IMR-90 (cell line): Measurements from ENCODE around the gene PSMG3.

Source experiments
- BHLHE40 ChIP-seq: fragments of 150-350 bp; IDR thresholded peaks from 2 replicates; pipeline ENCODE4 v1.6.1; 2016; ENCODE audit warnings: mild to moderate bottlenecking, low read depth, low read length
- ELK1 ChIP-seq: fragments of 150-350 bp; IDR thresholded peaks from 2 replicates; pipeline ENCODE4 v1.6.1; 2016; ENCODE audit warnings: low read depth, mild to moderate bottlenecking, low read length, moderate library complexity, borderline replicate concordance
- FOS ChIP-seq: fragments of 150-350 bp; IDR thresholded peaks from 2 replicates; pipeline ENCODE4 v1.6.1; 2016; ENCODE audit warnings: low read depth, low read length
- MAFK ChIP-seq: IDR thresholded peaks from 2 replicates; pipeline ENCODE4 v1.6.1; 2012; ENCODE audit warnings: low read depth, low read length, improper control_type of control experiment
- POLR2A ChIP-seq: IDR thresholded peaks from 2 replicates; pipeline ENCODE4 v1.6.1; 2012; ENCODE audit warnings: mild to moderate bottlenecking, low read depth, low read length
- RAD21 ChIP-seq: IDR thresholded peaks from 2 replicates; pipeline ENCODE4 v1.6.1; 2012; ENCODE audit warnings: low read length, improper control_type of control experiment
- RCOR1 ChIP-seq: IDR thresholded peaks from 2 replicates; pipeline ENCODE4 v1.6.1; 2012; ENCODE audit warnings: mild to moderate bottlenecking, low read length, improper control_type of control experiment; ENCODE audit not compliant: insufficient replicate concordance
- SMC3 ChIP-seq: fragments of 150-350 bp; IDR thresholded peaks from 2 replicates; pipeline ENCODE4 v1.6.1; 2016; ENCODE audit warnings: low read depth, mild to moderate bottlenecking, antibody characterized with exemption, low read length, moderate library complexity
- TF ChIP-seq, protein P1 (sequence below): conservative IDR thresholded peaks from 2 replicates; pipeline ENCODE4 v1.5.1; 2012; ENCODE audit warnings: mild to moderate bottlenecking, low read depth, low read length, improper control_type of control experiment
- TF ChIP-seq, protein P2 (sequence below): fragments of 150-350 bp; IDR thresholded peaks from 2 replicates; pipeline ENCODE4 v1.6.1; 2017; ENCODE audit warnings: mild to moderate bottlenecking, antibody characterized with exemption, low read length, low read depth

DNA sequence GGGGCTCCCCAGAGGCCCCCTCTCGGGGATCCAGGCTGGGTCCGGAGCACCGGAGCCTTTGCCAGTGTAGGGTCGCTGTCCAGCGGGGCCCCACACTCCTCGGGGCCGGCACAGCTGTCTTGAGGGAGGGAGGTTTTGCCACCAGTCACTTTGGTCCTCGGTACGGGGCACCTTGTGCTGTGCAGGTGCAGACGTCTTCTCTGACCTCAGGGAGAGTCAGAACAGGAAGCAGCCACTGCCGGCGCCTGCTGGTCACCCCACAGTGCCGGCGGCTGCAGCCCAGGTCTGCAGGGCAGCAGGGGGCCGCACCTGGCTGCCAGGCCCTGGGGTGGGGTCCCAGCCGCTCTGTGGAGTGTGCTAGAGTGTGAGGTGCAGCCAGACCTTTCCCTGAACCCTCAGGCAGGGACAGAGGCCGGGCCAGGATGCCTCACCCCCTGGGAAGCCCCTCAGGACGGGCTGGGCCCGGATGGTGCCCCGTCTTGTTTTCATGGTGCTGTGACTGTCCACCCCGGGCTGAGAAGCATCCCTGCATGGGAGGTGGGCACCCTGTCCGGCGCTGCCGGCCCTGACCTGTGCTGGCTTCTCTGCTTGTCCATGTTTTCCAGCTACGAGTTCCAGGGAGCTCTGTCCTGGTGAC, 31.2 kb downstream of the PSMG3 start:
- TF ChIP-seq, protein P1, sequence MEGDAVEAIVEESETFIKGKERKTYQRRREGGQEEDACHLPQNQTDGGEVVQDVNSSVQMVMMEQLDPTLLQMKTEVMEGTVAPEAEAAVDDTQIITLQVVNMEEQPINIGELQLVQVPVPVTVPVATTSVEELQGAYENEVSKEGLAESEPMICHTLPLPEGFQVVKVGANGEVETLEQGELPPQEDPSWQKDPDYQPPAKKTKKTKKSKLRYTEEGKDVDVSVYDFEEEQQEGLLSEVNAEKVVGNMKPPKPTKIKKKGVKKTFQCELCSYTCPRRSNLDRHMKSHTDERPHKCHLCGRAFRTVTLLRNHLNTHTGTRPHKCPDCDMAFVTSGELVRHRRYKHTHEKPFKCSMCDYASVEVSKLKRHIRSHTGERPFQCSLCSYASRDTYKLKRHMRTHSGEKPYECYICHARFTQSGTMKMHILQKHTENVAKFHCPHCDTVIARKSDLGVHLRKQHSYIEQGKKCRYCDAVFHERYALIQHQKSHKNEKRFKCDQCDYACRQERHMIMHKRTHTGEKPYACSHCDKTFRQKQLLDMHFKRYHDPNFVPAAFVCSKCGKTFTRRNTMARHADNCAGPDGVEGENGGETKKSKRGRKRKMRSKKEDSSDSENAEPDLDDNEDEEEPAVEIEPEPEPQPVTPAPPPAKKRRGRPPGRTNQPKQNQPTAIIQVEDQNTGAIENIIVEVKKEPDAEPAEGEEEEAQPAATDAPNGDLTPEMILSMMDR, result no peak
- TF ChIP-seq MAFK (no peak), POLR2A (peak; percentile 9; the same call in 1 of the 2 replicates), ELK1 (no peak), RAD21 (no peak), RCOR1 (no peak), FOS (no peak), BHLHE40 (no peak), SMC3 (no peak)
- TF ChIP-seq, protein P2, sequence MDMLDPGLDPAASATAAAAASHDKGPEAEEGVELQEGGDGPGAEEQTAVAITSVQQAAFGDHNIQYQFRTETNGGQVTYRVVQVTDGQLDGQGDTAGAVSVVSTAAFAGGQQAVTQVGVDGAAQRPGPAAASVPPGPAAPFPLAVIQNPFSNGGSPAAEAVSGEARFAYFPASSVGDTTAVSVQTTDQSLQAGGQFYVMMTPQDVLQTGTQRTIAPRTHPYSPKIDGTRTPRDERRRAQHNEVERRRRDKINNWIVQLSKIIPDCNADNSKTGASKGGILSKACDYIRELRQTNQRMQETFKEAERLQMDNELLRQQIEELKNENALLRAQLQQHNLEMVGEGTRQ, result no peak
